ENCODE data around the gene LUZP2.

DNA sequence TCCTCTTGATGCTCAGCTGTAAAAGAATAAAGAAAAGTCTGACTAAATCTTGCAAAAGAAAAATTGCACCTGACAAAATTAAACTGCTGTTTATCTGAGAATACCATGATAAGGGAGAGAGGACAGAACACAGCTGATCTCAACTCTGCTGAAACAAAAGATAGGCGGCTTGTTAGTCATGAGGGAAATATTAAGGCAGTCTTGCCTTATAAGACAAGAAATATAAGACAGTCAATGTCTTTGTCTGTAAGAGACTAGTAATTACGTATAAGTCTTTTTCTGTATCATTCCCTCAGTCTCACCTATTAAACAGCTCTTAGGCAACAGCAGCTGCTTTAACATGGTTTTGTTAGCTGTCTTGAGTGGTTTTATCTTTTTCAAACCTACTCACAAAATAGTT, 296.6 kb downstream of the LUZP2 start:
- TF ChIP-seq, protein P1, sequence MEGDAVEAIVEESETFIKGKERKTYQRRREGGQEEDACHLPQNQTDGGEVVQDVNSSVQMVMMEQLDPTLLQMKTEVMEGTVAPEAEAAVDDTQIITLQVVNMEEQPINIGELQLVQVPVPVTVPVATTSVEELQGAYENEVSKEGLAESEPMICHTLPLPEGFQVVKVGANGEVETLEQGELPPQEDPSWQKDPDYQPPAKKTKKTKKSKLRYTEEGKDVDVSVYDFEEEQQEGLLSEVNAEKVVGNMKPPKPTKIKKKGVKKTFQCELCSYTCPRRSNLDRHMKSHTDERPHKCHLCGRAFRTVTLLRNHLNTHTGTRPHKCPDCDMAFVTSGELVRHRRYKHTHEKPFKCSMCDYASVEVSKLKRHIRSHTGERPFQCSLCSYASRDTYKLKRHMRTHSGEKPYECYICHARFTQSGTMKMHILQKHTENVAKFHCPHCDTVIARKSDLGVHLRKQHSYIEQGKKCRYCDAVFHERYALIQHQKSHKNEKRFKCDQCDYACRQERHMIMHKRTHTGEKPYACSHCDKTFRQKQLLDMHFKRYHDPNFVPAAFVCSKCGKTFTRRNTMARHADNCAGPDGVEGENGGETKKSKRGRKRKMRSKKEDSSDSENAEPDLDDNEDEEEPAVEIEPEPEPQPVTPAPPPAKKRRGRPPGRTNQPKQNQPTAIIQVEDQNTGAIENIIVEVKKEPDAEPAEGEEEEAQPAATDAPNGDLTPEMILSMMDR (IDR thresholded peaks at IDR 0.05; ENCODE audit: low read depth, low read length, missing input control): no peak
- TF ChIP-seq, protein P2, sequence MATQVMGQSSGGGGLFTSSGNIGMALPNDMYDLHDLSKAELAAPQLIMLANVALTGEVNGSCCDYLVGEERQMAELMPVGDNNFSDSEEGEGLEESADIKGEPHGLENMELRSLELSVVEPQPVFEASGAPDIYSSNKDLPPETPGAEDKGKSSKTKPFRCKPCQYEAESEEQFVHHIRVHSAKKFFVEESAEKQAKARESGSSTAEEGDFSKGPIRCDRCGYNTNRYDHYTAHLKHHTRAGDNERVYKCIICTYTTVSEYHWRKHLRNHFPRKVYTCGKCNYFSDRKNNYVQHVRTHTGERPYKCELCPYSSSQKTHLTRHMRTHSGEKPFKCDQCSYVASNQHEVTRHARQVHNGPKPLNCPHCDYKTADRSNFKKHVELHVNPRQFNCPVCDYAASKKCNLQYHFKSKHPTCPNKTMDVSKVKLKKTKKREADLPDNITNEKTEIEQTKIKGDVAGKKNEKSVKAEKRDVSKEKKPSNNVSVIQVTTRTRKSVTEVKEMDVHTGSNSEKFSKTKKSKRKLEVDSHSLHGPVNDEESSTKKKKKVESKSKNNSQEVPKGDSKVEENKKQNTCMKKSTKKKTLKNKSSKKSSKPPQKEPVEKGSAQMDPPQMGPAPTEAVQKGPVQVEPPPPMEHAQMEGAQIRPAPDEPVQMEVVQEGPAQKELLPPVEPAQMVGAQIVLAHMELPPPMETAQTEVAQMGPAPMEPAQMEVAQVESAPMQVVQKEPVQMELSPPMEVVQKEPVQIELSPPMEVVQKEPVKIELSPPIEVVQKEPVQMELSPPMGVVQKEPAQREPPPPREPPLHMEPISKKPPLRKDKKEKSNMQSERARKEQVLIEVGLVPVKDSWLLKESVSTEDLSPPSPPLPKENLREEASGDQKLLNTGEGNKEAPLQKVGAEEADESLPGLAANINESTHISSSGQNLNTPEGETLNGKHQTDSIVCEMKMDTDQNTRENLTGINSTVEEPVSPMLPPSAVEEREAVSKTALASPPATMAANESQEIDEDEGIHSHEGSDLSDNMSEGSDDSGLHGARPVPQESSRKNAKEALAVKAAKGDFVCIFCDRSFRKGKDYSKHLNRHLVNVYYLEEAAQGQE (IDR thresholded peaks at IDR 0.05): no peak
- TF ChIP-seq TAF1 (conservative IDR thresholded peaks at IDR 0.05) (no peak), EGR1 (IDR thresholded peaks at IDR 0.05; ENCODE audit: low read depth in 2 of 2) (no peak), GABPA (IDR thresholded peaks at IDR 0.05 in 1 of 2, conservative IDR thresholded peaks at IDR 0.05 in 1 of 2) (no peak), YY1 (IDR thresholded peaks at IDR 0.05) (no peak), JUND (IDR thresholded peaks at IDR 0.05) (no peak), FOXA2 (IDR thresholded peaks at IDR 0.05) (no peak), RAD21 (IDR thresholded peaks at IDR 0.05) (no peak), SP1 (IDR thresholded peaks at IDR 0.05) (no peak), HNF4A (conservative IDR thresholded peaks at IDR 0.05) (no peak)
- TF ChIP-seq, protein P3, sequence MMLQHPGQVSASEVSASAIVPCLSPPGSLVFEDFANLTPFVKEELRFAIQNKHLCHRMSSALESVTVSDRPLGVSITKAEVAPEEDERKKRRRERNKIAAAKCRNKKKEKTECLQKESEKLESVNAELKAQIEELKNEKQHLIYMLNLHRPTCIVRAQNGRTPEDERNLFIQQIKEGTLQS (IDR thresholded peaks at IDR 0.05): no peak

All from liver (tissue), 3 donors.